ENCODE measurements around the gene MCAM. TPM values are rescaled to one million over a fixed set of nuclear protein-coding genes. Genes with fewer than 3 reads are reported as not detected.
A peak's percentile ranks its signal among the peaks of the same experiment; 100 is the strongest.

The MCAM gene
- total and polyA plus RNA-seq, 8 donors: 11.2 to 46.7 (median 21.1) TPM

DNA sequence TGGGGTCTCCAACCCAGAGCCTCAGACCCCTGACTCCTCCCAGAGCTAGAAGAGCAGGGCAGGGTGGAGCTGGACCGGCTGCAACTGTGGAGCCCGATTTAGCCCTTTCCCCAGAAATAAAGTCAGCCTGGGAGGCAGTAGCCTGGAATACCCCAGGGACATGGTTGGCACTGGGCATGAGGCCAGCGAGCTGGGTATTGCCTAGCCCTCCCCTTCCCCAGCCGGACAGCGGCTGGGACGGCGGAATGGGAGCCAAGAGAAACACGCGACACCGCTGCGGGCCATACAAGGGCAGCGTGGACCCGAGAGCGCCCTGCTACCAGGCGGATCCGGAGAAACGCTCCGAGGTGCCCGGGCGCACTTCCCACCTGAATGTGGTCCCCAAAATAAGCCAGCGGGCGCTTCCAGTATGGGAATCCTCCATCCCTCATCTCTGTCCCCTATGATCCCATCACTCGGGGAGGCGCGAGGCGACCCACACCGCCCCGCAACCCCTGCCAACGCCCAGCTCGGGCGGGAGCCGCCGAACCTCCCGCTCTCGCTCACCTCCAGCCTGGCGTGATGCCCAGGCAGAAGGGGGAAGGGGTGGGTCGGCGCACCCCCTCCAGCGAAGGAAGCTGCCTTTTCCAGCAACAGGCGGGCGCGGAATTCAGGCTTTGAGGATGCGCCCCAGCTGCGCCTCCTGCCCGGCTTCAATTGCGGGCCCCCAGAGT lies 758 bp downstream of the MCAM start:
- no peaks in the 10 kb centered on the region for H3K36me3 ChIP-seq
- no peaks in the 10 kb centered on the region for H3K9me3 ChIP-seq
- intact Hi-C loops (cut with DNase I): no loop called here
- 2% methylated on average over 36 to 46 of the region's 46 CpGs for WGBS, 2 donors
- H3K4me1 ChIP-seq: peaks cover 0 to 12% (median 6%) of the 10 kb centered on the region in 3 donors
- H3K27me3 ChIP-seq: peaks cover 0 to 3% (median 0%) of the 10 kb centered on the region in 4 donors
- FAIRE-seq: no peak
- H3K4me3 ChIP-seq: peak overlapping the region; percentile 11 to 49 (median 26)
- peak; percentile 18 to 50 (median 38) for ATAC-seq
- TF ChIP-seq, protein P1, sequence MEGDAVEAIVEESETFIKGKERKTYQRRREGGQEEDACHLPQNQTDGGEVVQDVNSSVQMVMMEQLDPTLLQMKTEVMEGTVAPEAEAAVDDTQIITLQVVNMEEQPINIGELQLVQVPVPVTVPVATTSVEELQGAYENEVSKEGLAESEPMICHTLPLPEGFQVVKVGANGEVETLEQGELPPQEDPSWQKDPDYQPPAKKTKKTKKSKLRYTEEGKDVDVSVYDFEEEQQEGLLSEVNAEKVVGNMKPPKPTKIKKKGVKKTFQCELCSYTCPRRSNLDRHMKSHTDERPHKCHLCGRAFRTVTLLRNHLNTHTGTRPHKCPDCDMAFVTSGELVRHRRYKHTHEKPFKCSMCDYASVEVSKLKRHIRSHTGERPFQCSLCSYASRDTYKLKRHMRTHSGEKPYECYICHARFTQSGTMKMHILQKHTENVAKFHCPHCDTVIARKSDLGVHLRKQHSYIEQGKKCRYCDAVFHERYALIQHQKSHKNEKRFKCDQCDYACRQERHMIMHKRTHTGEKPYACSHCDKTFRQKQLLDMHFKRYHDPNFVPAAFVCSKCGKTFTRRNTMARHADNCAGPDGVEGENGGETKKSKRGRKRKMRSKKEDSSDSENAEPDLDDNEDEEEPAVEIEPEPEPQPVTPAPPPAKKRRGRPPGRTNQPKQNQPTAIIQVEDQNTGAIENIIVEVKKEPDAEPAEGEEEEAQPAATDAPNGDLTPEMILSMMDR (IDR thresholded peaks at IDR 0.05): no peak
- peak overlapping the region in 3 of 4 donors; percentile 43 to 71 (median 69) for H3K27ac ChIP-seq
- DNase-seq: peak in 4 of 6 donors; percentile 43 to 82 (median 60)

- ATAC-seq (peak; percentile 63 to 74 (median 71)), FAIRE-seq (no peak), DNase-seq (peak in 4 of 6 donors; percentile 61 to 82 (median 64))
- Histone ChIP-seq H3K27ac (peak overlapping the region in 3 of 4 donors; percentile 43 to 71 (median 69)), H3K9me3 (no peaks in the 10 kb centered on the region), H3K4me1 (peaks cover 0 to 12% (median 6%) of the 10 kb centered on the region in 3 donors), H3K27me3 (peaks cover 0 to 3% (median 0%) of the 10 kb centered on the region in 4 donors), H3K36me3 (no peaks in the 10 kb centered on the region), H3K4me3 (peak overlapping the region in 2 of 4 donors; percentile 32 to 49)
- TF ChIP-seq, protein P1 (IDR thresholded peaks at IDR 0.05): peak in 1 of 4 donors; percentile 20
- intact Hi-C loops (cut with DNase I): no loop called here
- WGBS, 2 donors: 3 to 7% methylated on average over 28 to 29 of the region's 29 CpGs
These were observed 1.6 kb downstream of the MCAM start for GRCh38 chr11:119315131-119316015.

DNA sequence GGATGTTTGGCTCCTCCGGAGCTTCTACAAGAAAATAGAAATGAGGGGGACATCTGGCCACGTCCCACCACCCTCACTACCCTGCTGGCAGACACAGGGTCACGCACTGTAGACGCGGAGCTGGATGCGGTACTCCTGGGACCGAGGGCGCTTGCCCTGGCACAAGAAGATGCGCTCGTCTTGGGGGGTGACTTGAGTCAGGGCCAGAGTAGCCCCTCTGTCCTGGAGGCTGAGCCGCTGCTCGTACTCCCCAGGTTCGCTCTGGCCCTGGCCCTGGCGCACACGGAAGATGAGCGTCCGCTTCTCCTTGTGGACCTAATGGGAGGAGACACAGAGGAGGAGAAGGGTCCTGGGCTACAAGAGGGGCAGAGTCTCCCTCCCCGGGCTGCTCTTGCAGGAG lies 2.2 kb downstream of the MCAM start:
- FAIRE-seq (no peak), DNase-seq (peak in 1 of 6 donors; percentile 47), ATAC-seq (no peak)
- H3K27me3 ChIP-seq: peaks cover 0 to 3% (median 0%) of the 10 kb centered on the region in 4 donors
- 54 to 65% methylated on average over 18 of the region's 18 CpGs for WGBS, 2 donors
- peak overlapping the region in 2 of 4 donors; percentile 43 to 69 for H3K27ac ChIP-seq
- no peaks in the 10 kb centered on the region for H3K36me3 ChIP-seq
- H3K9me3 ChIP-seq: no peaks in the 10 kb centered on the region
- H3K4me1 ChIP-seq: peaks cover 0 to 12% (median 6%) of the 10 kb centered on the region in 3 donors
- peak overlapping the region in 1 of 4 donors; percentile 49 for H3K4me3 ChIP-seq
- TF ChIP-seq, protein P1 (IDR thresholded peaks at IDR 0.05): no peak
- intact Hi-C loops (cut with DNase I): no loop called here

GRCh38 chr11:119310682-119311052 lies 6.3 kb downstream of the MCAM start:
- Histone ChIP-seq H3K4me1 (peaks cover 0 to under 1% (median 0%) of the 10 kb centered on the region in 3 donors), H3K27ac (no peak overlapping the region), H3K27me3 (no peaks in the 10 kb centered on the region), H3K36me3 (no peaks in the 10 kb centered on the region), H3K9me3 (no peaks in the 10 kb centered on the region), H3K4me3 (no peak overlapping the region)
- intact Hi-C loops (cut with DNase I): no loop called here
- FAIRE-seq (no peak), DNase-seq (no peak), ATAC-seq (no peak)
- 78 to 83% methylated on average over 15 to 20 of the region's 20 CpGs for WGBS, 2 donors
- TF ChIP-seq, protein P1 (IDR thresholded peaks at IDR 0.05): no peak

All from pancreas (tissue), 10 donors.